Fibroblast of skin of scalp (primary cell): ENCODE measurements around the gene HNRNPU.
"Not testable (repeated sequence)": the region's sequence is repeated elsewhere in the genome, so short reads cannot be mapped to it uniquely, and the experiment has no call there.

Source experiments
- DNase-seq: peaks from one replicate; pipeline ENCODE4 v3.0.0-alpha.2; 2013

The HNRNPU gene

GRCh38 chr1:244839656-244840055 lies 24.7 kb downstream of the HNRNPU start:
- DNase-seq, result no peak

- no peak for DNase-seq
Measured at GRCh38 chr1:244837597-244838258, 26.6 kb downstream of the HNRNPU start.

GRCh38 chr1:244836584-244836983 lies 27.8 kb downstream of the HNRNPU start:
- DNase-seq, result no peak

- DNase-seq, result no peak
Measured at GRCh38 chr1:244836135-244836521, 28.2 kb downstream of the HNRNPU start.

GRCh38 chr1:244835276-244836134 lies 28.8 kb downstream of the HNRNPU start, which contains the start of gene COX20:
COX20 (plus strand) TSS chr1:244835658; CDS start chr1:244835715, 57 bp downstream.
- DNase-seq, result peak; percentile 95

GRCh38 chr1:244834543-244835275 lies 29.6 kb downstream of the HNRNPU start:
- peak; percentile 95 for DNase-seq

GRCh38 chr1:244833734-244834542 lies 30.4 kb downstream of the HNRNPU start:
- DNase-seq, result peak; percentile 85

GRCh38 chr1:244833260-244833659 lies 31.1 kb downstream of the HNRNPU start:
- not testable (repeated sequence) for DNase-seq

- peak; percentile 57 for DNase-seq
Measured at GRCh38 chr1:244830639-244831038, 33.7 kb downstream of the HNRNPU start.

GRCh38 chr1:244826712-244827111 lies 37.6 kb downstream of the HNRNPU start:
- DNase-seq, result no peak

GRCh38 chr1:244822878-244823277 lies 41.5 kb downstream of the HNRNPU start:
- DNase-seq, result no peak

GRCh38 chr1:244821134-244821533 lies 43.2 kb downstream of the HNRNPU start:
- DNase-seq, result no peak

- no peak for DNase-seq
Measured at GRCh38 chr1:244820131-244820530, 44.2 kb downstream of the HNRNPU start.

GRCh38 chr1:244817415-244817894 lies 46.9 kb downstream of the HNRNPU start:
- no peak for DNase-seq

GRCh38 chr1:244815600-244816099 lies 48.7 kb downstream of the HNRNPU start:
- DNase-seq, result no peak

GRCh38 chr1:244813327-244813726 lies 51.0 kb downstream of the HNRNPU start:
- DNase-seq, result no peak

GRCh38 chr1:244810221-244810620 lies 54.1 kb downstream of the HNRNPU start:
- no peak for DNase-seq

- no peak for DNase-seq
Measured at GRCh38 chr1:244807138-244807537, 57.2 kb downstream of the HNRNPU start.

- DNase-seq, result no peak
Measured at GRCh38 chr1:244804841-244805240, 59.5 kb downstream of the HNRNPU start.

- DNase-seq, result no peak
Measured at GRCh38 chr1:244802556-244803239, 61.6 kb downstream of the HNRNPU start.

- no peak for DNase-seq
Measured at GRCh38 chr1:244802041-244802440, 62.3 kb downstream of the HNRNPU start.
